Natural killer cell (primary cell): ENCODE results near the gene GALK1. TPM values are rescaled to one million over a fixed set of nuclear protein-coding genes. Genes with fewer than 3 reads are reported as not detected.

Source experiments
- ATAC-seq, 3 donors: fragments of 150-1000 bp in 2 of 3; fragments of 200-7000 bp in 1 of 3; cut with Tn5 transposase; 1 replicate in 1 of 3; 2 replicates in 2 of 3; pipeline ENCODE4 v1.10.0; 2021; ENCODE audit warnings: mild to moderate bottlenecking in 2 of 3, moderate library complexity in 2 of 3
- DNase-seq, 2 donors: peaks; one replicate each; pipeline versions ENCODE4 v3.0.0 to v3.0.0-alpha.2; 2013 to 2021; ENCODE audit warnings: mixed read lengths in 1 of 2
- H3K27ac ChIP-seq: one replicate; pipeline ENCODE4 v1.5.1; 2013; ENCODE audit warnings: mild to moderate bottlenecking, low read length
- H3K27me3 ChIP-seq: one replicate; pipeline ENCODE4 v1.6.1; 2013; ENCODE audit warnings: low read length; ENCODE audit not compliant: control insufficient read depth, insufficient read depth
- H3K36me3 ChIP-seq: one replicate; pipeline ENCODE4 v1.6.1; 2013; ENCODE audit warnings: low read length; ENCODE audit not compliant: control insufficient read depth, insufficient read depth
- H3K4me1 ChIP-seq: one replicate; pipeline ENCODE4 v1.6.1; 2013; ENCODE audit warnings: low read length; ENCODE audit not compliant: control insufficient read depth, insufficient read depth
- H3K4me3 ChIP-seq: one replicate; pipeline ENCODE4 v1.5.1; 2013; ENCODE audit warnings: low read length
- H3K9me3 ChIP-seq: one replicate; pipeline ENCODE4 v1.6.1; 2013; ENCODE audit warnings: low read length; ENCODE audit not compliant: control insufficient read depth, insufficient read depth
- H3K27ac Mint-ChIP-seq, 2 donors: one replicate each; pipeline ENCODE4 v1.8.0; 2022; ENCODE audit warnings: mild to moderate bottlenecking in 2 of 2, mixed read lengths in 2 of 2, moderate library complexity in 1 of 2
- H3K27me3 Mint-ChIP-seq, 2 donors: one replicate each; pipeline ENCODE4 v1.8.0; 2022; ENCODE audit warnings: low read depth in 2 of 2, mixed read lengths in 2 of 2
- H3K36me3 Mint-ChIP-seq: one replicate; pipeline ENCODE4 v1.8.0; 2022; ENCODE audit warnings: mixed read lengths
- H3K4me1 Mint-ChIP-seq, 2 donors: one replicate each; pipeline ENCODE4 v1.8.0; 2022; ENCODE audit warnings: mixed read lengths in 2 of 2
- H3K4me3 Mint-ChIP-seq: one replicate; pipeline ENCODE4 v1.8.0; 2022; ENCODE audit warnings: mild to moderate bottlenecking, moderate library complexity, mixed read lengths
- H3K9me3 Mint-ChIP-seq, 2 donors: one replicate each; pipeline ENCODE4 v1.8.0; 2022; ENCODE audit warnings: mixed read lengths in 2 of 2
- CTCF ChIP-seq: fragments of 200-600 bp; IDR thresholded peaks from one replicate; pipeline ENCODE4 v1.8.0; 2022; ENCODE audit warnings: antibody characterized with exemption
- WGBS: methylation state at CpG from one replicate; pipeline ENCODE4 v1.1.7; 2013; ENCODE audit warnings: missing lambda C conversion rate; ENCODE audit not compliant: insufficient coverage; 5-methylcytosine and 5-hydroxymethylcytosine counted together
- intact Hi-C: fragments of 100-400 bp; cut with micrococcal nuclease; formaldehyde crosslinking; loops from one replicate; pipeline ENCODE4 v1.14.2; 2022
- total RNA-seq, 4 donors: library from RNA; stranded (reverse); fragments of 120-200 nt in 1 of 4; gene quantifications; one replicate each; pipeline versions ENCODE4 v1.2.3 to v1.2.4, GENCODE V29; 2013 to 2022

Gene GALK1
- total RNA-seq = 10 to 100 TPM; 11.9 to 15.9 (median 12.6) TPM
- total RNA-seq (2013) = 13.5 TPM

DNA sequence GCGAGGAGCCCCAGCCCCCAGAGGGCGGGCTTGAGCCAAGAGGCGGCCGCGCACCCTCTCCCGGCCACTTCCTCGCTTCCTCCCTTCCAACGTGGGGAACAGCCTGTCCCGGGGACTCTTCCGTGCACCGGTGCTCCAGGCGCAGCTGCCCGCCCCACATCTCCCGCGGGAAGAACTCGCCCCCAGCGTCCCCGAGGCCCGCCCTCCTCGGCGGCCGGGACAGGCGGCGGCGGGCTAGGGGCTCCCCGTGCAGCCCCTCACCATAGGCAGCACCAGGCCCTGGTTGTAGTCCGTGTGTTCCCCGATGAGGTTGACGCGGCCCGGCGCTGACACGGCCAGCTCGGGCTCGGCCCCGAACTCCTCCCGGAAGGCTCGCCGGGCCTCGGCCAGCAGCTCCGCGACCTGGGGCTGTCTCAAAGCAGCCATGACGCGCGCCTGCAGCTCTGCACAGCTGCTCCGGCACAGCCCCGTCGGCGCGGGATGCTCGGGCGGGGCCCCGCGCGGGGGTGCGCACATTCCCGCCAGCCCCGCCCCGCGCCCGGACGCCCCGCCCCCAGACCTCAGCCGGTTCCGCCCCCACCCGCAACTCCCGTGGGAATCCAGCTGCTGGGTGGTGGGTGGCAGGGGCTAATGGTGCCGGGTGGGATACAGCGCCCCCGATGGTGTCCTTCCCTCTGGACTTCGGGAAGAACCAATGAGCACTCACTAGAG lies at the start of gene GALK1:
GALK1 (minus strand) TSS at position 482 of the 711 bp plus-strand sequence; CDS start at position 426, 56 bp downstream.
- H3K27ac ChIP-seq = peak within 1 kb of the TSS; percentile 41
- DNase-seq = peak; percentile 56 to 87
- H3K4me3 Mint-ChIP-seq = peak within 1 kb of the TSS; percentile 82
- peak; percentile 83 to 93 (median 93) for ATAC-seq
- peak; percentile 75 for TF ChIP-seq CTCF
- under 1% methylated on average over 71 of the region's 71 CpGs for WGBS
- H3K27me3 ChIP-seq = no peaks in the 10 kb centered on the region
- peak within 1 kb of the TSS in 1 of 2 donors; percentile 66 for H3K27ac Mint-ChIP-seq
- H3K27me3 Mint-ChIP-seq = no peaks in the 10 kb centered on the region
- intact Hi-C loops = loop anchor here (2.0 kb wide), 1 partner anchor 14 kb away; a partner anchor contains a TSS
- peaks cover 7 to 30% of the 10 kb centered on the region in 2 donors for H3K4me1 Mint-ChIP-seq
- H3K9me3 ChIP-seq = no peaks in the 10 kb centered on the region
- no peaks in the 10 kb centered on the region for H3K9me3 Mint-ChIP-seq
- H3K4me1 ChIP-seq = peaks cover 22% of the 10 kb centered on the region
- H3K36me3 ChIP-seq = peaks cover under 1% of the 10 kb centered on the region
- H3K36me3 Mint-ChIP-seq = no peaks in the 10 kb centered on the region
- H3K4me3 ChIP-seq = peak within 1 kb of the TSS; percentile 58

DNA sequence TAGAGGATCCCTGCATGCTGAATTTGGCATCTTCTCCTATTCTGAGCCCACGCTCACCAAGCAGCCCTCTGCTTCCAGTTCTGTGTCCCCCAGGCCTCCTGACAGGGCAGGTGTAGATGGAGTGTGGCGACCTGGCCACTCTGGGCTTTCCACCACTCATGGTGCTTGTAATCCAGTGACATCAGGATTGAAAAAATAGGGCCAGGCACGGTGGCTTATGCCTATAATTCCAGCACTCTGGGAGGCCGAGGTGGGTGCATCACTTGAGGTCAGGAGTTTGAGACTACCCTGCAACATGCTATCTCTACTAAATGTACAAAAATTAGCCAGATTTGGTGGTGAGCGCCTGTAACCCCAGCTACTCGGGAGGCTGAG lies 49.0 kb upstream of the GALK1 start:
- 82% methylated on average over 6 of the region's 6 CpGs for WGBS
- ATAC-seq = no peak
- no peaks in the 10 kb centered on the region for H3K36me3 Mint-ChIP-seq

DNA sequence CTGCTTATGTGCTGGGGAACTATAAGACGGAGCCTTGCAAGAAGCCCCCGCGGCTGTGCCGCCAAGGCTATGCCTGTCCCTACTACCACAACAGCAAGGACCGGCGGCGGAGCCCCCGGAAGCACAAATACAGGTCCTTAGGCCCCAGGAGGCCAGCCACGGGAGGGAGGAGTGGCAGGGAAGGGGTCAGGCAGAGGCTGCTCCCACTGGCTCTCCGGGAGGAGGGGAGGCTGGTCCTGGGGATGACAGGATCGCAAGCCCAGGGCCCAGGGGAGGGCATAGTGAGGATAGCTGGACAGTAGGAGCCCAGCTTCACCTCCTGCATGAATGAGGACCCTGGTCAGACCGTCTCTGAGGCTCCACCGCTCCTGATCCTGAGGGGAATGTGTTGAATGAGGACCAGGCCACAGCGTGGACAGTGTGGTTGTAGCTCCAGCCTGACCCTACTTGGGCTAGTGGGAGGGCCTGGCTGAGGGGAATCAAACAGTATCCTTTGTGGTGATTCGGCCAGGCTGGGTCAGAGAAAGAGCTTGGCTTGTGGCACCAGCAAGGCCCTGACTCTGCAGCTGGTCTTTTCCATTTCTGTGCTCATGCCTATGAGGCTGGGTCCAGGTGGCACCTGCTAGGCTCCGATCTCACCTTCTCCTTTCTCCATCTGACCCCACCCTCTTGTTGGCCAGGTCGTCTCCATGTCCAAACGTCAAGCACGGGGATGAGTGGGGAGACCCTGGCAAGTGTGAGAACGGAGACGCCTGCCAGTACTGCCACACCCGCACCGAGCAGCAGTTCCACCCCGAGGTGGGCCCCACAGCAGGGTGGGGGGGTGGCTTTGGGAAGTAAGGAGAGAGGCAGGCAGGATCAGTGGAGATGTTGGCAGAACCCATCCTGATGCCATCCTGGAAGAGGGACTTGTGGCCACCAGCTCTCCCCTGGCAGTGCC lies 48.4 kb upstream of the GALK1 start:
- Mint-ChIP-seq H3K27ac (no peak overlapping the region), H3K36me3 (no peaks in the 10 kb centered on the region), H3K9me3 (no peaks in the 10 kb centered on the region), H3K27me3 (no peaks in the 10 kb centered on the region), H3K4me3 (no peak overlapping the region), H3K4me1 (peaks cover 0 to 4% of the 10 kb centered on the region in 2 donors)
- Histone ChIP-seq H3K4me3 (no peak overlapping the region), H3K36me3 (peaks cover 65% of the 10 kb centered on the region), H3K27ac (no peak overlapping the region), H3K27me3 (no peaks in the 10 kb centered on the region), H3K4me1 (no peaks in the 10 kb centered on the region), H3K9me3 (no peaks in the 10 kb centered on the region)
- ATAC-seq (no peak), DNase-seq (no peak)
- TF ChIP-seq CTCF = no peak
- intact Hi-C loops = no loop called here
- 96% methylated on average over 24 of the region's 24 CpGs for WGBS

More for the DNA sequence above, 49.0 kb upstream of the GALK1 start:
- H3K27ac Mint-ChIP-seq = no peak overlapping the region
- H3K4me3 Mint-ChIP-seq = no peak overlapping the region
- Histone ChIP-seq H3K27ac (no peak overlapping the region), H3K36me3 (peaks cover 72% of the 10 kb centered on the region), H3K4me1 (no peaks in the 10 kb centered on the region), H3K4me3 (no peak overlapping the region), H3K27me3 (no peaks in the 10 kb centered on the region), H3K9me3 (no peaks in the 10 kb centered on the region)
- intact Hi-C loops = no loop called here
- H3K27me3 Mint-ChIP-seq = no peaks in the 10 kb centered on the region
- no peak for DNase-seq
- no peak for TF ChIP-seq CTCF
- no peaks in the 10 kb centered on the region for H3K4me1 Mint-ChIP-seq
- H3K9me3 Mint-ChIP-seq = no peaks in the 10 kb centered on the region
